Prostate gland (tissue), 2 donors: ENCODE results near the gene ATP1A1.

ENCODE experiments used
- CTCF ChIP-seq, 4 experiments: fragments of 200-600 bp in 2 of 4; fragments of 450-650 bp in 2 of 4; sonication (generic) in 2 of 4; IDR thresholded peaks; 1 replicate in 3 of 4; 2 replicates in 1 of 4; pipeline ENCODE4 v1.5.1; 2016 to 2019; ENCODE audit warnings: antibody characterized with exemption in 4 of 4, mild to moderate bottlenecking in 2 of 4, moderate library complexity in 2 of 4
- POLR2AphosphoS5 ChIP-seq: sonication (generic); formaldehyde crosslinking; IDR thresholded peaks from one replicate; pipeline ENCODE4 v1.6.1; 2017; ENCODE audit warnings: antibody characterized with exemption

GRCh38 chr1:116400780-116401179 lies 27.7 kb downstream of the ATP1A1 start:
- no peak for TF ChIP-seq CTCF (IDR thresholded peaks at IDR 0.05)
- no peak for TF ChIP-seq POLR2AphosphoS5
